ENCODE data around the gene WBP1. TPM values are rescaled to one million over a fixed set of nuclear protein-coding genes. Genes with fewer than 3 reads are reported as not detected.
"Not testable (repeated sequence)": the region's sequence is repeated elsewhere in the genome, so short reads cannot be mapped to it uniquely, and the experiment has no call there.

The WBP1 gene
- polyA plus RNA-seq, 1 donor = 75.4 TPM

DNA sequence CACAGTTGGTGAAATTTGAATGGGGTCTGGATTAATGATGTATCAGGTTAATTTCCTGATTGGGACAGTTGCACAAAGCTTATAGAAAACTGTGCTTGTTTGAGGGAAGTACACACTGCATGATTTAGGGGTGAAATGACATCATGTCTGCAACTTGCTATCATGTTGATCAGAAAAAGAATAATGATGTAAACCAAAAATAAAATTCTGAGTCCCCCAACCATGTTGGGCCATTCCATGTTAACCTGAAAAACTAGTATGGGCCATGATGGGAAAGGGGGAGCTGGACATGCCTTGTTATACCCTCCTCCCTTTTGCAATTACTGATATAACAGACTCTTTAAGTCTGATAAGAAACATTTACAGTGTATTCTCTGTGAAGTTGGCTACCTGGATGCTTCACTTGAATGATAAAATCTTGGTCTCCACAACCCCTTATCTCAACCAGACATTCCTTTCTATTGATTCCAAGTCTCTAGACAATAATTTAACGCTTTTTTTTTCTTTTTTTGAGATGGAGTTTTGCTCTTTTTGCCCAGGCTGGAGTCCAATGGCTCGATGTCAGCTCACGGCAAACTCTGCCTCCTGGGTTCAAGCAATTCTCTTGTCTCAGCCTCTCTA, 7.6 kb upstream of the WBP1 start:
- Histone ChIP-seq H3K4me3 (ENCODE audit: low read length) (no peak overlapping the region), H3K9me3 (ENCODE audit: control insufficient read depth, low read depth, low read length) (no peaks in the 10 kb centered on the region), H3K27ac (ENCODE audit: low read length) (no peak overlapping the region), H3K4me1 (ENCODE audit: control insufficient read depth, insufficient read depth, low read length) (peaks cover 16% of the 10 kb centered on the region), H3K27me3 (ENCODE audit: control insufficient read depth, insufficient read depth, low read length) (no peaks in the 10 kb centered on the region), H3K36me3 (ENCODE audit: control insufficient read depth, insufficient read depth, low read length) (no peaks in the 10 kb centered on the region)
- DNase-seq = no peak
- WGBS (ENCODE audit: insufficient coverage, low lambda C conversion rate) = 100% methylated on average over 1 of the region's 3 CpGs

DNA sequence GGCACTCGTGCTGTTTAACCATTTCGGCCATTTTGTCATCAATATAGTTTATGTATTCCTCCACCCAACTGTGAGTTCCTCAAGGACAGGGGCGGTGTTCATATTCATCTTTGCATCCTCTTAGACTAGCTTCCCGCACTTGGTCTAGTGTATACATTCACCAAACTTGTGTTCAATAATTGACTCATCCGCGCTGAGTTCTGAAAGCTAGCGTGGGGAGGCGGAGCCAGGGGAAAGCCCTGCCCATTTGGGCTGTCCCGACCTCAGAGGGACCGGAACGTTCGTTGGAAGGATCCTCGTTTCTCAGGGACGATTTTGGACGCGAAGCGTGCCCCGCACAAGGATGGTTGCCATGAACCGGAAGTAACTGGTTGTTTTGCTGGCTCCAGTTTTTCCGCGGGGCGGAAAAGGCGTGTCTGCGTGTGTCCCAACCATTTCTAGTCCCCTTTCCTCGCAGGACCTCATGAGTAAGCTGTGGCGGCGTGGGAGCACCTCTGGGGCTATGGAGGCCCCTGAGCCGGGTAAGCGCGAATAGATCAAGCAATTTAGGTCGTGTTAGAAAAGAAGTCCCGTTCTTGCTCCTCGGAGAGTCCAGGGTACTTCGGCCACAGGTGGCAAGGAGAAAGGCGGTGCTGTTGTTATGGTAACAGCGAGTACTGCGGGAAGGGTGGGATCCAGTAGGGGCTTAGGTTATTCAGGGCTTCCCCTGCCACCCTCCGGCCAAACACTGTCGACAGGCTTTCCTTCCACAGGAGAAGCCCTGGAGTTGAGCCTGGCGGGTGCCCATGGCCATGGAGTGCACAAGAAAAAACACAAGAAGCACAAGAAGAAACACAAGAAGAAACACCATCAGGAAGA, 3.4 kb upstream of the WBP1 start, which contains the start of gene INO80B:
Gene INO80B, plus strand, starts transcription at position 434 of the 858 bp plus-strand sequence. Its CDS starts 30 bp downstream, at position 464.
- Histone ChIP-seq H3K36me3 (ENCODE audit: control insufficient read depth, insufficient read depth, low read length) (no peaks in the 10 kb centered on the region), H3K9me3 (ENCODE audit: control insufficient read depth, low read depth, low read length) (no peaks in the 10 kb centered on the region), H3K4me1 (ENCODE audit: control insufficient read depth, insufficient read depth, low read length) (peaks cover 26% of the 10 kb centered on the region), H3K27ac (ENCODE audit: low read length) (peak within 1 kb of the TSS; percentile 0), H3K27me3 (ENCODE audit: control insufficient read depth, insufficient read depth, low read length) (no peaks in the 10 kb centered on the region), H3K4me3 (ENCODE audit: low read length) (peak within 1 kb of the TSS; percentile 55)
- WGBS (ENCODE audit: insufficient coverage, low lambda C conversion rate) = no CpG with 5 or more reads among the region's 40 CpGs
- peak; percentile 98 for DNase-seq

DNA sequence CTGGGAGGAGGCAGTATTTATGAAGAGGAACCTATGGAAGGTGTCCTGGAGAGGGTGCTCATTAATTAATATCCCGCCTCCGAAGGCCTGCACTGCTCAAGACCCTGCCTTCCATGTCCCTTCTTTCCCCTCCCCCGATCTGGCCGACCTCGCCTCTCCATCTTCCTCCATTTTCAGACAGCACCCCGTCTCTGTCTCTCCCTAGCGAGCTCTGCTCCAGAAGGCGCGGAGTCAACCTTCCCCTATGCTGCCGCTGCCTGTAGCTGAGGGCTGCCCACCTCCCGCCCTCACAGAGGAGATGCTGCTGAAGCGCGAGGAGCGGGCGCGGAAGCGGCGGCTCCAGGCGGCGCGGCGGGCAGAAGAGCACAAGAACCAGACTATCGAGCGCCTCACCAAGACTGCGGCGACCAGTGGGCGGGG, 1.1 kb upstream of the WBP1 start:
- peak overlapping the region; percentile 100 for H3K27ac ChIP-seq (ENCODE audit: low read length)
- no peak for DNase-seq
- peaks cover 15% of the 10 kb centered on the region for H3K36me3 ChIP-seq (ENCODE audit: control insufficient read depth, insufficient read depth, low read length)
- H3K4me1 ChIP-seq (ENCODE audit: control insufficient read depth, insufficient read depth, low read length) = peaks cover 26% of the 10 kb centered on the region
- H3K27me3 ChIP-seq (ENCODE audit: control insufficient read depth, insufficient read depth, low read length) = no peaks in the 10 kb centered on the region
- H3K9me3 ChIP-seq (ENCODE audit: control insufficient read depth, low read depth, low read length) = no peaks in the 10 kb centered on the region
- WGBS (ENCODE audit: insufficient coverage, low lambda C conversion rate) = no CpG with 5 or more reads among the region's 27 CpGs
- H3K4me3 ChIP-seq (ENCODE audit: low read length) = peak overlapping the region; percentile 93

DNA sequence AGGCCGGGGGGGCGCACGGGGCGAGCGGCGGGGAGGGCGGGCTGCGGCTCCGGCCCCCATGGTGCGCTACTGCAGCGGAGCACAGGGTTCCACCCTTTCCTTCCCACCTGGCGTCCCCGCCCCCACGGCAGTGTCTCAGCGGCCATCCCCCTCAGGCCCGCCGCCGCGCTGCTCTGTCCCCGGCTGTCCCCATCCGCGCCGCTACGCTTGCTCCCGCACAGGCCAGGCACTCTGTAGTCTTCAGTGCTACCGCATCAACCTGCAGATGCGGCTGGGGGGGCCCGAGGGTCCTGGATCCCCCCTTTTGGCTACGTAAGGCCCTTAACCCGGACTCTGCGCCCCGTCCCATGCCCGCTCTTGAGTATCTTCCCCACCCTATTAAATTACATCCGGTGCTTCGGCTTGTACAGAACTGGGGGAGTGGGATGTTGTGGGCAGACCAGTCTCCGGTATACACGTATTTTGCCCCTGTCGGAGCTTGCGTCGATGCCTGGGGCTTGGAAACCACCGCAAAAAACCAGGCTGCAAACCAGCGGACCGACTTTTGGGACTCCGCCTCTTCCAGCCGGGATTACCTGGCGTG, 598 bp upstream of the WBP1 start:
- Histone ChIP-seq H3K36me3 (ENCODE audit: control insufficient read depth, insufficient read depth, low read length) (peaks cover 20% of the 10 kb centered on the region), H3K27ac (ENCODE audit: low read length) (peak overlapping the region; percentile 100), H3K9me3 (ENCODE audit: control insufficient read depth, low read depth, low read length) (no peaks in the 10 kb centered on the region), H3K4me1 (ENCODE audit: control insufficient read depth, insufficient read depth, low read length) (peaks cover 26% of the 10 kb centered on the region), H3K27me3 (ENCODE audit: control insufficient read depth, insufficient read depth, low read length) (no peaks in the 10 kb centered on the region), H3K4me3 (ENCODE audit: low read length) (peak overlapping the region; percentile 93)
- peak in 1 of 2 donors; percentile 76 for DNase-seq
- WGBS (ENCODE audit: insufficient coverage, low lambda C conversion rate) = no CpG with 5 or more reads among the region's 46 CpGs

DNA sequence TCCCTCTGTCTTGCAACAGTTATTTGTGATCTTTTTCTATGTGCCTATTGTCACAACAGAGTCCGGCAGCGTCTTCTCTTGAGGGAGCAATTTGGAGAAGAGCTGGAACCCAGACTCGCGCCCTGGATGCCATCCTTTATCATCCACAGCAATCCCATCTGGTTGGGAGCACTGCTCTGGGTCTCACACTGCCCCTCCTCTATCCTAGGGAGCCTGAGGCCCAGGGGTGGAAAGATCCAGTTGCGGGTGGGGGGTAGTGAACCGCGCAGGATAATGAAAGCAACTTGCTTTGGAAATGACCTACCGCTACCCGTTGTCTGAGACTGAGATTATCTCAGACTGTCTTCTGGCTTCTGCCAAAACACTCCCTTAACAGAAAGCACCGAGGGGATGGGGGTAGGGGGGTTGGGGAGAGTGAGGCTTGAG, 713 bp downstream of the WBP1 start:
- peaks cover 24% of the 10 kb centered on the region for H3K36me3 ChIP-seq (ENCODE audit: control insufficient read depth, insufficient read depth, low read length)
- H3K4me3 ChIP-seq (ENCODE audit: low read length) = peak overlapping the region; percentile 66
- no CpG with 5 or more reads among the region's 10 CpGs for WGBS (ENCODE audit: insufficient coverage, low lambda C conversion rate)
- H3K27me3 ChIP-seq (ENCODE audit: control insufficient read depth, insufficient read depth, low read length) = no peaks in the 10 kb centered on the region
- DNase-seq = no peak
- peak overlapping the region; percentile 34 for H3K27ac ChIP-seq (ENCODE audit: low read length)
- H3K9me3 ChIP-seq (ENCODE audit: control insufficient read depth, low read depth, low read length) = no peaks in the 10 kb centered on the region
- H3K4me1 ChIP-seq (ENCODE audit: control insufficient read depth, insufficient read depth, low read length) = peaks cover 35% of the 10 kb centered on the region

DNA sequence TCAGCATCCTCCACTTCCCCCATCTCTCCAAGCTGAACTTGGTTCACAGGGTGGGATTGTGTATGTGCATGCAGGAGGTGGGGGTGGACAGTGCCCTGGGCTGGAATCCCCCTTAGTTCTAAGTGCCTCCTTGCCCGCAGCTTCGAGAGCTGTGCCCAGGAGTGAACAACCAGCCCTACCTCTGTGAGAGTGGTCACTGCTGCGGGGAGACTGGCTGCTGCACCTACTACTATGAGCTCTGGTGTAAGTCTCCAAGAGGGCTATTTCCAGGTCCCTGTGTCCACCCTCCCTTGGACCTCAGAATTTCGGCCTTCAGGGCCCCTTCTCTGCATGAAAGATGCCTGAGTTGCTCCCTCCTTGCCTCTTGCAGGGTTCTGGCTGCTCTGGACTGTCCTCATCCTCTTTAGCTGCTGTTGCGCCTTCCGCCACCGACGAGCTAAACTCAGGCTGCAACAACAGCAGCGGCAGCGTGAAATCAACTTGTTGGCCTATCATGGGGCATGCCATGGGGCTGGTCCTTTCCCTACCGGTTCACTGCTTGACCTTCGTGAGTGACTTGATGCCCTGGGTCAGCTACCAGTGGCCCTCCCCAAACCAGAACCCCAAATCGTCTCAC, 1.4 kb downstream of the WBP1 start:
- Histone ChIP-seq H3K36me3 (ENCODE audit: control insufficient read depth, insufficient read depth, low read length) (peaks cover 24% of the 10 kb centered on the region), H3K4me3 (ENCODE audit: low read length) (peak overlapping the region; percentile 66), H3K4me1 (ENCODE audit: control insufficient read depth, insufficient read depth, low read length) (peaks cover 38% of the 10 kb centered on the region)
- no CpG with 5 or more reads among the region's 13 CpGs for WGBS (ENCODE audit: insufficient coverage, low lambda C conversion rate)
- DNase-seq; H3K27ac ChIP-seq (ENCODE audit: low read length); H3K9me3 ChIP-seq (ENCODE audit: control insufficient read depth, low read depth, low read length); H3K27me3 ChIP-seq (ENCODE audit: control insufficient read depth, insufficient read depth, low read length): not testable (repeated sequence)

DNA sequence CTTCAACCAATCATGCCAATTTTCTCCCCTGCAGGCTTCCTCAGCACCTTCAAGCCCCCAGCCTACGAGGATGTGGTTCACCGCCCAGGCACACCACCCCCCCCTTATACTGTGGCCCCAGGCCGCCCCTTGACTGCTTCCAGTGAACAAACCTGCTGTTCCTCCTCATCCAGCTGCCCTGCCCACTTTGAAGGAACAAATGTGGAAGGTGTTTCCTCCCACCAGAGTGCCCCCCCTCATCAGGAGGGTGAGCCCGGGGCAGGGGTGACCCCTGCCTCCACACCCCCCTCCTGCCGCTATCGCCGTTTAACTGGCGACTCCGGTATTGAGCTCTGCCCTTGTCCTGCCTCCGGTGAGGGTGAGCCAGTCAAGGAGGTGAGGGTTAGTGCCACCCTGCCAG, 1.9 kb downstream of the WBP1 start:
- WGBS (ENCODE audit: insufficient coverage, low lambda C conversion rate) = no CpG with 5 or more reads among the region's 10 CpGs
- H3K27me3 ChIP-seq (ENCODE audit: control insufficient read depth, insufficient read depth, low read length); DNase-seq; H3K4me3 ChIP-seq (ENCODE audit: low read length); H3K27ac ChIP-seq (ENCODE audit: low read length); H3K9me3 ChIP-seq (ENCODE audit: control insufficient read depth, low read depth, low read length): not testable (repeated sequence)
- Histone ChIP-seq H3K4me1 (ENCODE audit: control insufficient read depth, insufficient read depth, low read length) (peaks cover 38% of the 10 kb centered on the region), H3K36me3 (ENCODE audit: control insufficient read depth, insufficient read depth, low read length) (peaks cover 24% of the 10 kb centered on the region)

DNA sequence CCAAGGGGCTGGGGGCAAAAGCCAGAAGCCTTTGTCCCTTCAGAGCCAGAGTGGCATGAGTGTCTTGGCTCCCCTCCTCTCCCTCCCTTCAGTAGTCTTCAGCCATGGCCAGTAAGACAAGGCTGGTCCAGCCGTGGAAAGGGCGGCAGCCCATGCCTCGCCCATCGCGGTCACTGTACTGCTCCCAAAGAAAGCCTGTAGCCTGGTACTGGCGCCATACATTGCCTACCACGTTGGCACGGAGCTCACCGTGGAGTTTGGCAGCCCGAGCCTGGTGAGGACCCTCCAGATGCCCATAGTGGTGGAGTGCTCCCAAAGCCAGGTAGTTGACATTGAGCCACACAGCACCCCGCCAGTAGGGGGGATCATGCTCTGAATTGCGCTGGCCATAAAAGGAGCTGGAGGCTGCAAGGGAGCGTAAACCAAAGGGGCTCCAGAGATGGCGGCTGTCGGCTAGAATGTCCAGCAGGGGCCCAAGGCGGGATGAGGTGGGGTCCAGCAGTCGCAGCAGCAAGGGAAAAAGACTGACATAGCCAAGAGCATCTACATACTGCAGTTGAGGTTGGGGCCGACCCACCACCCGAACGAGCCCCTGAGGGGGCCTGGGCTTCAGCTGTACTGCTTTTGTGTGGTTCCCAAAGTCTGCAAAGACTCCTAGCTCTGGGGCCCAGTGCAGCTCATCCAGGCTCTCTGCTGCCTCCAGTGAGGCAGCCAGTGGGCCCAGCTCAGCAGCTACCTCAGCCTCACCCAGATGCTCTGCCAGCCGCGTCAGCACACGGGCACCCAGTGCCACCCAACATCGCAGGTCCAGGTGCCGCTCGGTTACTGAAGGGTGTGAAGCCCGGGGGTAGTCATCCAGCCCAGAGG, 3.2 kb downstream of the WBP1 start:
- no peak for DNase-seq
- peaks cover 27% of the 10 kb centered on the region for H3K4me1 ChIP-seq (ENCODE audit: control insufficient read depth, insufficient read depth, low read length)
- no peaks in the 10 kb centered on the region for H3K27me3 ChIP-seq (ENCODE audit: control insufficient read depth, insufficient read depth, low read length)
- H3K27ac ChIP-seq (ENCODE audit: low read length) = no peak overlapping the region
- 82% methylated on average over 3 of the region's 27 CpGs for WGBS (ENCODE audit: insufficient coverage, low lambda C conversion rate)
- H3K36me3 ChIP-seq (ENCODE audit: control insufficient read depth, insufficient read depth, low read length) = peaks cover 24% of the 10 kb centered on the region
- H3K4me3 ChIP-seq (ENCODE audit: low read length) = no peak overlapping the region
- no peaks in the 10 kb centered on the region for H3K9me3 ChIP-seq (ENCODE audit: control insufficient read depth, low read depth, low read length)

DNA sequence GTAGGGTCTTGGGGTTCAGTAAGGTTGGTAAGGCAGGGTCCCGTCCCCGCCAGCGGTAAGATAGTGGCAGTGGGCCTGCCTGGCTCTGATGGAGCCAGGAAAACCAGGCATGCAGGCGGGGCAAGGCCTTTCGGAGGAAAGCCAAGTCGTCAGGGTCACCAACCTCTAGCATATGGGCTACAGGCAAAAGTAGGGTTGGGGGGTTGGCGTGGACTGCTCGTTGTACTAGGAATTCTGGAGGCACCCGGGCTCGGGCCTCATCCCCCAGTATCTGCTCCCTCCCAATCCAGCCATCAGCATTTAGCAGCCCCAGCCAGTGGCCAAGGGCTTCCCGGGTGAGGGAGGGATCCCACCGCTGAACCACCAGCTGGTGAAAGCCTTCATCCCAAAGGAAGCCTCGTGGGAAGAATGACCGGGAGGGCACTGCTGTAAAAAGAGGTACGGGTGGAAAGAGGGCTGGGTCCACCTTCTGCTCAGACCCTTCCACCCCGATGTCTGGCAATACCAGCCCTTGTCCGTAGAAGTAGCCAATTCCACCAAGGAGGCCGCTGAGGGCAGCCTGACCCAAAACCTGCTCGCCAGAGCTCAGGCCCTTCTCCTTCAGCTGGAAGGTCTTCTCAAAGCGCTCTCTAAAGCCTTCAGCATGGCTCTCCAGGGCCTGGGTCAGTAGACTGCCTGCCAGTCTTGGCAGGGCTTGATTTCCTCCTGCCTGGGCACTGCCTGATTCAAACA, 4.0 kb downstream of the WBP1 start:
- Histone ChIP-seq H3K36me3 (ENCODE audit: control insufficient read depth, insufficient read depth, low read length) (peaks cover 24% of the 10 kb centered on the region), H3K27ac (ENCODE audit: low read length) (no peak overlapping the region), H3K4me3 (ENCODE audit: low read length) (no peak overlapping the region), H3K27me3 (ENCODE audit: control insufficient read depth, insufficient read depth, low read length) (no peaks in the 10 kb centered on the region), H3K9me3 (ENCODE audit: control insufficient read depth, low read depth, low read length) (no peaks in the 10 kb centered on the region), H3K4me1 (ENCODE audit: control insufficient read depth, insufficient read depth, low read length) (peaks cover 21% of the 10 kb centered on the region)
- WGBS (ENCODE audit: insufficient coverage, low lambda C conversion rate) = no CpG with 5 or more reads among the region's 20 CpGs
- no peak for DNase-seq

Data from large intestine (tissue), 3 donors.